HG02870 (cell line): ENCODE data around the gene SPEM1.

Experiments
- ATAC-seq: cut with Tn5 transposase; IDR thresholded peaks from one replicate; pipeline ENCODE4 v1.9.1; 2021; ENCODE audit warnings: mild to moderate bottlenecking, moderate library complexity; ENCODE audit not compliant: unreplicated experiment

The SPEM1 gene

GRCh38 chr17:7439462-7440112, 19.5 kb downstream of the SPEM1 start, which contains the start of gene FGF11:
Gene FGF11 (plus strand): TSS chr17:7439512. CDS start chr17:7439621, 109 bp downstream.
- no peak for ATAC-seq

GRCh38 chr17:7440113-7440833, 20.1 kb downstream of the SPEM1 start:
- no peak for ATAC-seq

- no peak for ATAC-seq
These were observed 20.7 kb downstream of the SPEM1 start for GRCh38 chr17:7440834-7441195.

GRCh38 chr17:7441266-7441665, 21.1 kb downstream of the SPEM1 start:
- no peak for ATAC-seq

GRCh38 chr17:7442142-7442541, 22.0 kb downstream of the SPEM1 start:
- ATAC-seq: no peak

- ATAC-seq: no peak
These were observed 23.7 kb downstream of the SPEM1 start for GRCh38 chr17:7443499-7444485.

GRCh38 chr17:7444682-7445618, 24.8 kb downstream of the SPEM1 start, which contains the start of gene CHRNB1:
Gene CHRNB1 (plus strand): TSS chr17:7445061. CDS start chr17:7445128, 67 bp downstream.
- no peak for ATAC-seq

- no peak for ATAC-seq
These were observed 25.5 kb downstream of the SPEM1 start for GRCh38 chr17:7445619-7445968.

- no peak for ATAC-seq
These were observed 28.3 kb downstream of the SPEM1 start for GRCh38 chr17:7448461-7448860.

GRCh38 chr17:7459961-7460545, 39.9 kb downstream of the SPEM1 start:
- no peak for ATAC-seq

GRCh38 chr17:7460850-7461660, 40.9 kb downstream of the SPEM1 start:
- ATAC-seq: no peak

- no peak for ATAC-seq
These were observed 42.6 kb downstream of the SPEM1 start for GRCh38 chr17:7462474-7463371.

- no peak for ATAC-seq
These were observed 43.3 kb downstream of the SPEM1 start for GRCh38 chr17:7463372-7463846.

- no peak for ATAC-seq
These were observed 44.0 kb downstream of the SPEM1 start for GRCh38 chr17:7464081-7464480.

- ATAC-seq: no peak
These were observed 45.6 kb downstream of the SPEM1 start for GRCh38 chr17:7465597-7466275.

GRCh38 chr17:7466318-7466638, 46.2 kb downstream of the SPEM1 start:
- ATAC-seq: no peak

- ATAC-seq: no peak
These were observed 46.7 kb downstream of the SPEM1 start for GRCh38 chr17:7466639-7467341.
